K562 (cell line): ENCODE measurements around the gene PARD3B. TPM values are rescaled to one million over a fixed set of nuclear protein-coding genes. Genes with fewer than 3 reads are reported as not detected.

ENCODE experiments used
- BCOR ChIP-seq: fragments of 450-650 bp; IDR thresholded peaks from 2 replicates; pipeline ENCODE4 v1.6.1; 2016
- CEBPB ChIP-seq: fragments of 450-650 bp; IDR thresholded peaks from 2 replicates; pipeline ENCODE4 v1.6.1; 2016; ENCODE audit warnings: missing genetic modification characterization, missing compliant biosample characterization
- CHD1 ChIP-seq: fragments of 200-600 bp; sonication (generic); IDR thresholded peaks from one replicate; pipeline ENCODE4 v1.6.1; 2012; ENCODE audit warnings: mild to moderate bottlenecking, moderate library complexity, low read length, inconsistent platforms
- E2F3 ChIP-seq: fragments of 250-450 bp; sonication (Bioruptor Pico); IDR thresholded peaks from 2 replicates; pipeline ENCODE4 v1.4.0; 2020; ENCODE audit warnings: mild to moderate bottlenecking
- ELF2 ChIP-seq: fragments of 250-450 bp; sonication (Bioruptor Pico); IDR thresholded peaks from 2 replicates; pipeline ENCODE4 v1.5.0; 2021; ENCODE audit warnings: mild to moderate bottlenecking
- FOXM1 ChIP-seq, 2 experiments: fragments of 450-650 bp in 1 of 2; sonication (generic) in 1 of 2; formaldehyde crosslinking in 1 of 2; IDR thresholded peaks; 2 replicates each; pipeline versions ENCODE4 v1.6.1 to v1.9.0; 2017 to 2022; ENCODE audit warnings: low read depth in 2 of 2, mild to moderate bottlenecking in 2 of 2, missing genetic modification reagents in 1 of 2, moderate library complexity in 1 of 2
- HNRNPLL ChIP-seq: fragments of 200-400 bp; formaldehyde crosslinking; IDR thresholded peaks from 2 replicates; pipeline ENCODE4 v1.6.1; 2017; ENCODE audit warnings: low read length, low read depth, mild to moderate bottlenecking; ENCODE audit not compliant: poor library complexity, severe bottlenecking
- ILF3 ChIP-seq: fragments of 450-650 bp; IDR thresholded peaks from 2 replicates; pipeline ENCODE4 v1.6.1; 2018; ENCODE audit warnings: antibody characterized with exemption, mild to moderate bottlenecking, moderate library complexity, borderline replicate concordance
- MTA2 ChIP-seq: fragments of 450-650 bp; IDR thresholded peaks from 2 replicates; pipeline ENCODE4 v1.6.1; 2016; ENCODE audit warnings: low read depth
- NCOA6 ChIP-seq: fragments of 450-650 bp; IDR thresholded peaks from 2 replicates; pipeline ENCODE4 v1.6.1; 2017; ENCODE audit warnings: mild to moderate bottlenecking
- SMAD2 ChIP-seq: fragments of 150-350 bp; IDR thresholded peaks from 2 replicates; pipeline ENCODE4 v1.6.1; 2014; ENCODE audit warnings: low read depth, mild to moderate bottlenecking, low read length
- SMARCE1 ChIP-seq: fragments of 450-650 bp; IDR thresholded peaks from 2 replicates; pipeline ENCODE4 v1.7.1; 2016; ENCODE audit warnings: mild to moderate bottlenecking
- SREBF1 ChIP-seq: fragments of 150-350 bp; IDR thresholded peaks from 2 replicates; pipeline ENCODE4 v1.6.1; 2014; ENCODE audit warnings: antibody characterized with exemption, low read depth, low read length, borderline replicate concordance
- STAG1 ChIP-seq: sonication (generic); formaldehyde crosslinking; IDR thresholded peaks from 2 replicates; pipeline ENCODE4 v1.5.0; 2020; ENCODE audit warnings: missing genetic modification reagents, borderline replicate concordance
- ZFPM2 ChIP-seq: fragments of 250-450 bp; sonication (Bioruptor Pico); IDR thresholded peaks from 2 replicates; pipeline ENCODE4 v1.5.1; 2022; ENCODE audit warnings: mild to moderate bottlenecking
- ZNF133 ChIP-seq: fragments of 250-450 bp; sonication (Bioruptor Pico); IDR thresholded peaks from 2 replicates; pipeline ENCODE4 v1.4.0; 2020; ENCODE audit warnings: mild to moderate bottlenecking
- ZNF165 ChIP-seq: fragments of 250-450 bp; sonication (Bioruptor Pico); IDR thresholded peaks from 2 replicates; pipeline ENCODE4 v1.4.0; 2020; ENCODE audit warnings: borderline replicate concordance
- ZNF184 ChIP-seq: sonication (generic); formaldehyde crosslinking; IDR thresholded peaks from 2 replicates; pipeline ENCODE4 v1.5.0; 2020; ENCODE audit warnings: missing genetic modification reagents
- ZNF263 ChIP-seq: sonication (generic); formaldehyde crosslinking; IDR thresholded peaks from 2 replicates; pipeline ENCODE4 v1.8.0; 2022; ENCODE audit warnings: mild to moderate bottlenecking, missing genetic modification reagents, borderline replicate concordance
- ZSCAN32 ChIP-seq: fragments of 450-650 bp; formaldehyde crosslinking; IDR thresholded peaks from 2 replicates; pipeline ENCODE4 v1.4.0; 2020; ENCODE audit warnings: mild to moderate bottlenecking, moderate library complexity
- polyA plus RNA-seq, 8 experiments: library from polyadenylated mRNA; depleted of rRNA in 4 of 8; stranded (reverse) in 5 of 8; unstranded in 3 of 8; fragments of >200 nt; fragmentation: Nextera tagmentation in 2 of 8; fragmentation: Illumina TruSeq in 1 of 8; extraction: Ambion mirVana in 2 of 8; extraction: Trizol in 1 of 8; gene quantifications; 2 replicates each; pipeline versions ENCODE4 v1.2.1 to v1.2.3, GENCODE V29; 2011 to 2014; ENCODE audit warnings: inconsistent platforms in 1 of 8, missing spikeins in 1 of 8
- total RNA-seq, 7 experiments: library from RNA; depleted of rRNA in 6 of 7; stranded (reverse); fragments of >200 nt in 6 of 7; fragmentation: Illumina TruSeq in 2 of 7; extraction: Trizol in 2 of 7; gene quantifications; 2 replicates each; pipeline versions ENCODE4 v1.2.1 to v1.2.3, GENCODE V29; 2011 to 2021; ENCODE audit warnings: low replicate concordance in 1 of 7
- TF ChIP-seq, protein P1 (sequence below): fragments of 250-450 bp; sonication (Bioruptor Pico); IDR thresholded peaks from 2 replicates; pipeline ENCODE4 v1.5.0; 2020; ENCODE audit warnings: mild to moderate bottlenecking, borderline replicate concordance
- TF ChIP-seq, protein P2 (sequence below): IDR thresholded peaks from 3 replicates; pipeline ENCODE4 v1.6.1; 2011; ENCODE audit warnings: borderline replicate concordance, mild to moderate bottlenecking, moderate library complexity; ENCODE audit not compliant: insufficient read length; ENCODE audit errors: extremely low read depth
- TF ChIP-seq, protein P3 (sequence below): sonication (generic); formaldehyde crosslinking; IDR thresholded peaks from 2 replicates; pipeline ENCODE4 v1.8.1; 2023; ENCODE audit warnings: mild to moderate bottlenecking, missing genetic modification reagents

Gene PARD3B
- total and polyA plus RNA-seq, 9 of the 15 experiments (the other 6 are each of a cell fraction or from before 2014, with no cell fraction given): 0.15 to 3.0 (median 1.1) TPM

DNA sequence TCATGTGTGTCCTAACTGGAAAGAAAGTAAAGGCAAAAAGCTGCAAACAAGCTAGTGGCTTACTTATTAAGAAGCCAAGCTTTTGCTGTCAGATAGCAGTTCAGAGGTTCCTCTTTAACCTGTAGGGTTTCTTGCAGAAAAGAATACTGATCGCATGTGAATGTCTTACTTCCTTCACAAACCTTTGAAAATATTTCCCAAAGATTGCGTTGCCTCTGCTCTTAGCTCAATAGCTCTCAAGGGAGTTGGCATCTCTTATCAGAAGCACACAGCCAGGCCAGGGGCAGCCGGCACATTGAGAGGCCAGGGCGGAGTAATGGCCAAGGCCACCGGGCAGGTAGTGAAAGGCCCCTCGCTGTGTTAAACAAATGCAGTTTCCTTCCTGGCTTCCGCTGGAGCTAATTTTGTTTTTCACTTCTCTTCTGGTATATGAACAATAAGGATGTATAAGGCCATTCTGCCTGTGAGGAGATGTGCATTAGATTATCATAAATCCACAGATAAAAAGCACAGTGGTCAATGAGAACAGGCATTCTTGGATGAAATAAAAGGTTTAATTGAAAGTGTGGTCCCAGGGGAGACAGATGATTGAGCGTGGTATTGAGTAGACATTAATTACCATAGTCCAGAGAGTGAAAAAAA is 594.7 kb downstream of the PARD3B start (continued):
- TF ChIP-seq, protein P1, sequence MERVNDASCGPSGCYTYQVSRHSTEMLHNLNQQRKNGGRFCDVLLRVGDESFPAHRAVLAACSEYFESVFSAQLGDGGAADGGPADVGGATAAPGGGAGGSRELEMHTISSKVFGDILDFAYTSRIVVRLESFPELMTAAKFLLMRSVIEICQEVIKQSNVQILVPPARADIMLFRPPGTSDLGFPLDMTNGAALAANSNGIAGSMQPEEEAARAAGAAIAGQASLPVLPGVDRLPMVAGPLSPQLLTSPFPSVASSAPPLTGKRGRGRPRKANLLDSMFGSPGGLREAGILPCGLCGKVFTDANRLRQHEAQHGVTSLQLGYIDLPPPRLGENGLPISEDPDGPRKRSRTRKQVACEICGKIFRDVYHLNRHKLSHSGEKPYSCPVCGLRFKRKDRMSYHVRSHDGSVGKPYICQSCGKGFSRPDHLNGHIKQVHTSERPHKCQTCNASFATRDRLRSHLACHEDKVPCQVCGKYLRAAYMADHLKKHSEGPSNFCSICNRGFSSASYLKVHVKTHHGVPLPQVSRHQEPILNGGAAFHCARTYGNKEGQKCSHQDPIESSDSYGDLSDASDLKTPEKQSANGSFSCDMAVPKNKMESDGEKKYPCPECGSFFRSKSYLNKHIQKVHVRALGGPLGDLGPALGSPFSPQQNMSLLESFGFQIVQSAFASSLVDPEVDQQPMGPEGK (CRISPR knock-in tag): no peak
- TF ChIP-seq CHD1 (no peak), ZNF184 (CRISPR knock-in tag) (no peak), SMARCE1 (peak; percentile 50; the same call in 1 of the 2 replicates), ZNF133 (CRISPR knock-in tag) (no peak), MTA2 (peak; percentile 50; the same call in 1 of the 2 replicates), SREBF1 (no peak), E2F3 (no peak), ZSCAN32 (CRISPR knock-in tag) (no peak), HNRNPLL (no peak), ILF3 (no peak), NCOA6 (no peak), CEBPB (tag) (no peak), ELF2 (CRISPR knock-in tag) (no peak), FOXM1 (IDR thresholded peaks at IDR 0.05; ENCODE audit: low read depth) (no peak), FOXM1 (CRISPR knock-in tag; IDR thresholded peaks at IDR 0.05; ENCODE audit: low read depth) (no peak), STAG1 (no peak), ZFPM2 (CRISPR knock-in tag) (no peak), BCOR (no peak), ZNF165 (CRISPR knock-in tag) (no peak), ZNF263 (no peak), SMAD2 (no peak)
- TF ChIP-seq, protein P2, sequence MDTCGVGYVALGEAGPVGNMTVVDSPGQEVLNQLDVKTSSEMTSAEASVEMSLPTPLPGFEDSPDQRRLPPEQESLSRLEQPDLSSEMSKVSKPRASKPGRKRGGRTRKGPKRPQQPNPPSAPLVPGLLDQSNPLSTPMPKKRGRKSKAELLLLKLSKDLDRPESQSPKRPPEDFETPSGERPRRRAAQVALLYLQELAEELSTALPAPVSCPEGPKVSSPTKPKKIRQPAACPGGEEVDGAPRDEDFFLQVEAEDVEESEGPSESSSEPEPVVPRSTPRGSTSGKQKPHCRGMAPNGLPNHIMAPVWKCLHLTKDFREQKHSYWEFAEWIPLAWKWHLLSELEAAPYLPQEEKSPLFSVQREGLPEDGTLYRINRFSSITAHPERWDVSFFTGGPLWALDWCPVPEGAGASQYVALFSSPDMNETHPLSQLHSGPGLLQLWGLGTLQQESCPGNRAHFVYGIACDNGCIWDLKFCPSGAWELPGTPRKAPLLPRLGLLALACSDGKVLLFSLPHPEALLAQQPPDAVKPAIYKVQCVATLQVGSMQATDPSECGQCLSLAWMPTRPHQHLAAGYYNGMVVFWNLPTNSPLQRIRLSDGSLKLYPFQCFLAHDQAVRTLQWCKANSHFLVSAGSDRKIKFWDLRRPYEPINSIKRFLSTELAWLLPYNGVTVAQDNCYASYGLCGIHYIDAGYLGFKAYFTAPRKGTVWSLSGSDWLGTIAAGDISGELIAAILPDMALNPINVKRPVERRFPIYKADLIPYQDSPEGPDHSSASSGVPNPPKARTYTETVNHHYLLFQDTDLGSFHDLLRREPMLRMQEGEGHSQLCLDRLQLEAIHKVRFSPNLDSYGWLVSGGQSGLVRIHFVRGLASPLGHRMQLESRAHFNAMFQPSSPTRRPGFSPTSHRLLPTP: no peak
- TF ChIP-seq, protein P3, sequence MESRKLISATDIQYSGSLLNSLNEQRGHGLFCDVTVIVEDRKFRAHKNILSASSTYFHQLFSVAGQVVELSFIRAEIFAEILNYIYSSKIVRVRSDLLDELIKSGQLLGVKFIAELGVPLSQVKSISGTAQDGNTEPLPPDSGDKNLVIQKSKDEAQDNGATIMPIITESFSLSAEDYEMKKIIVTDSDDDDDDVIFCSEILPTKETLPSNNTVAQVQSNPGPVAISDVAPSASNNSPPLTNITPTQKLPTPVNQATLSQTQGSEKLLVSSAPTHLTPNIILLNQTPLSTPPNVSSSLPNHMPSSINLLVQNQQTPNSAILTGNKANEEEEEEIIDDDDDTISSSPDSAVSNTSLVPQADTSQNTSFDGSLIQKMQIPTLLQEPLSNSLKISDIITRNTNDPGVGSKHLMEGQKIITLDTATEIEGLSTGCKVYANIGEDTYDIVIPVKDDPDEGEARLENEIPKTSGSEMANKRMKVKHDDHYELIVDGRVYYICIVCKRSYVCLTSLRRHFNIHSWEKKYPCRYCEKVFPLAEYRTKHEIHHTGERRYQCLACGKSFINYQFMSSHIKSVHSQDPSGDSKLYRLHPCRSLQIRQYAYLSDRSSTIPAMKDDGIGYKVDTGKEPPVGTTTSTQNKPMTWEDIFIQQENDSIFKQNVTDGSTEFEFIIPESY (CRISPR knock-in tag): no peak
